Bone marrow (tissue), 2 donors: ENCODE data around the gene NPIPB8.
"Not testable (repeated sequence)": the region's sequence is repeated elsewhere in the genome, so short reads cannot be mapped to it uniquely, and the experiment has no call there.

Experiments used
- DNase-seq, 2 donors: peaks; one replicate each; lab custom pipeline; 2025; lab: John Stamatoyannopoulos, UW

NPIPB8 gene

GRCh38 chr16:28637765-28638164, at the start of gene NPIPB8:
NPIPB8 (plus strand) TSS chr16:28638065; CDS start chr16:28638361, 296 bp downstream.
- DNase-seq = not testable (repeated sequence)

GRCh38 chr16:28589069-28589468, 48.8 kb upstream of the NPIPB8 start:
- no peak for DNase-seq

GRCh38 chr16:28589930-28590329, 47.9 kb upstream of the NPIPB8 start:
- DNase-seq = no peak

GRCh38 chr16:28590384-28591340, 47.2 kb upstream of the NPIPB8 start:
- no peak for DNase-seq

- DNase-seq = no peak
These were observed 46.5 kb upstream of the NPIPB8 start for GRCh38 chr16:28591355-28591754.

GRCh38 chr16:28592511-28592910, 45.4 kb upstream of the NPIPB8 start:
- no peak for DNase-seq

- DNase-seq = no peak
These were observed 44.8 kb upstream of the NPIPB8 start for GRCh38 chr16:28592979-28593553.

GRCh38 chr16:28595451-28595850, 42.4 kb upstream of the NPIPB8 start:
- not testable (repeated sequence) for DNase-seq

- DNase-seq = no peak
These were observed 41.7 kb upstream of the NPIPB8 start for GRCh38 chr16:28596115-28596630.

- DNase-seq = no peak
These were observed 40.8 kb upstream of the NPIPB8 start, which contains the start of gene SULT1A2 for GRCh38 chr16:28596840-28597691. SULT1A2 (minus strand) TSS chr16:28597050; CDS start chr16:28595930, 1,120 bp downstream.

GRCh38 chr16:28597692-28598261, 40.1 kb upstream of the NPIPB8 start:
- DNase-seq = no peak

- not testable (repeated sequence) for DNase-seq
These were observed 38.2 kb upstream of the NPIPB8 start for GRCh38 chr16:28599377-28600285.

- not testable (repeated sequence) for DNase-seq
These were observed 36.9 kb upstream of the NPIPB8 start for GRCh38 chr16:28600965-28601364.

- DNase-seq = not testable (repeated sequence)
These were observed 36.3 kb upstream of the NPIPB8 start for GRCh38 chr16:28601589-28601988.

- DNase-seq = not testable (repeated sequence)
These were observed 35.8 kb upstream of the NPIPB8 start for GRCh38 chr16:28602062-28602461.

- no peak for DNase-seq
These were observed 35.3 kb upstream of the NPIPB8 start for GRCh38 chr16:28602529-28602928.

GRCh38 chr16:28603381-28604185, 34.3 kb upstream of the NPIPB8 start:
- no peak for DNase-seq

GRCh38 chr16:28604186-28604565, 33.7 kb upstream of the NPIPB8 start:
- no peak for DNase-seq

- no peak for DNase-seq
These were observed 31.4 kb upstream of the NPIPB8 start for GRCh38 chr16:28606291-28607115.
